ENCODE results near the gene PSMD7.

The PSMD7 gene

DNA sequence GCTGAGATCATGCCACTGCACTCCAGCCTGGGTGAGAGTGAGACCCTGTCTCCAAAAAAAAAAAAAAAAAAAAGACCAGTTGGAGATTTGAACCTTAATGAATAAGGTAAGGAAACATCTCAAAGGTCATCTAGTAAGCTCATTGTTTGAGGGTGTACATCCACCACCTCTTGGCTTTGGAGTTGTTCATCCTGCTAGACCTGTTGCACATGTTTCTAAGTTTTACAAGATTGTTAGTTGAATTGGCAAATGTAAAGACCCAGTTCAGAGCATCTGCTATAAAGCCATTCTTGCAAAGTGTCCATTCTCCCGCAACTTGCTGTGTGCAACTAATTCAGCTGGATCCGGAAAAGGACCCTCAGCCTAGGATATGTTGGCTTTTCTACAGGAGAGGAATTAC is 1.5 kb downstream of the PSMD7 start:
- Histone ChIP-seq H3K27ac (ENCODE audit: low read depth, low read length) (no peak overlapping the region), H2BK120ac (ENCODE audit: insufficient read depth, low read length, poor library complexity) (no peak overlapping the region), H3K4me3 (ENCODE audit: low read depth, low read length) (no peak overlapping the region), H4K91ac (ENCODE audit: low read depth, low read length) (no peak overlapping the region), H4K12ac (ENCODE audit: low read depth, low read length) (no peak overlapping the region), H3K23ac (ENCODE audit: low read length) (no peak overlapping the region), H3K27me3 (ENCODE audit: insufficient read depth, low read length) (no peaks in the 10 kb centered on the region), H3K4ac (ENCODE audit: low read depth, low read length) (peak overlapping the region; percentile 98), H2BK12ac (ENCODE audit: low read length) (no peak overlapping the region), H3K79me2 (ENCODE audit: control insufficient read depth, insufficient read depth, low read length, poor library complexity) (peaks cover 11% of the 10 kb centered on the region), H2AK5ac (ENCODE audit: low read length) (no peak overlapping the region), H2AFZ (ENCODE audit: insufficient read depth, low read length, poor library complexity) (no peak overlapping the region), H3K14ac (ENCODE audit: low read length) (no peak overlapping the region), H3K4me1 (ENCODE audit: control insufficient read depth in 1 of 2, insufficient read depth in 2 of 2, low read length in 2 of 2) (peaks cover 5 to 7% of the 10 kb centered on the region in 2 experiments), H3K18ac (ENCODE audit: low read length) (no peak overlapping the region), H4K8ac (ENCODE audit: low read depth, low read length) (no peak overlapping the region), H2BK5ac (ENCODE audit: low read depth, low read length, poor library complexity) (no peak overlapping the region), H3K36me3 (ENCODE audit: control insufficient read depth in 1 of 2, insufficient read depth in 2 of 2, low read length in 2 of 2) (peaks cover 7 to 22% of the 10 kb centered on the region in 2 experiments), H3K9ac (ENCODE audit: low read length) (no peak overlapping the region), H3K4me2 (ENCODE audit: low read length) (peak overlapping the region; percentile 98), H3K79me1 (ENCODE audit: low read length) (peaks cover 8% of the 10 kb centered on the region), H3K9me3 (ENCODE audit: insufficient read depth, low read depth, low read length) (no peaks in the 10 kb centered on the region)
- no CpG with 5 or more reads among the region's 2 CpGs for WGBS (ENCODE audit: extremely low coverage, insufficient coverage, insufficient read length)
- DNase-seq = peak; percentile 24 to 71

- H2AK5ac ChIP-seq (ENCODE audit: low read length) = no peak overlapping the region
- peaks cover under 1% of the 10 kb centered on the region for H3K79me1 ChIP-seq (ENCODE audit: low read length)
- no peak overlapping the region for H3K18ac ChIP-seq (ENCODE audit: low read length)
- peaks cover 5 to 7% of the 10 kb centered on the region in 2 experiments for H3K4me1 ChIP-seq (ENCODE audit: control insufficient read depth in 1 of 2, insufficient read depth in 2 of 2, low read length in 2 of 2)
- no peak overlapping the region for H4K8ac ChIP-seq (ENCODE audit: low read depth, low read length)
- no CpG with 5 or more reads among the region's 5 CpGs for WGBS (ENCODE audit: extremely low coverage, insufficient coverage, insufficient read length)
- no peak overlapping the region for H2BK5ac ChIP-seq (ENCODE audit: low read depth, low read length, poor library complexity)
- no peak overlapping the region for H3K4ac ChIP-seq (ENCODE audit: low read depth, low read length)
- H3K27ac ChIP-seq (ENCODE audit: low read depth, low read length) = no peak overlapping the region
- no peak overlapping the region for H3K4me3 ChIP-seq (ENCODE audit: low read depth, low read length)
- H3K23ac ChIP-seq (ENCODE audit: low read length) = no peak overlapping the region
- H3K9me3 ChIP-seq (ENCODE audit: insufficient read depth, low read depth, low read length) = no peaks in the 10 kb centered on the region
- H3K27me3 ChIP-seq (ENCODE audit: insufficient read depth, low read length) = no peaks in the 10 kb centered on the region
- H3K14ac ChIP-seq (ENCODE audit: low read length) = no peak overlapping the region
- no peak overlapping the region for H4K12ac ChIP-seq (ENCODE audit: low read depth, low read length)
- DNase-seq = no peak
- H2BK120ac ChIP-seq (ENCODE audit: insufficient read depth, low read length, poor library complexity) = no peak overlapping the region
- H3K36me3 ChIP-seq (ENCODE audit: control insufficient read depth in 1 of 2, insufficient read depth in 2 of 2, low read length in 2 of 2) = peaks cover 23 to 51% of the 10 kb centered on the region in 2 experiments
- H3K9ac ChIP-seq (ENCODE audit: low read length) = no peak overlapping the region
- H3K4me2 ChIP-seq (ENCODE audit: low read length) = no peak overlapping the region
- no peak overlapping the region for H4K91ac ChIP-seq (ENCODE audit: low read depth, low read length)
- H3K79me2 ChIP-seq (ENCODE audit: control insufficient read depth, insufficient read depth, low read length, poor library complexity) = peaks cover 4% of the 10 kb centered on the region
- H2AFZ ChIP-seq (ENCODE audit: insufficient read depth, low read length, poor library complexity) = no peak overlapping the region
- H2BK12ac ChIP-seq (ENCODE audit: low read length) = no peak overlapping the region
These were observed 5.7 kb downstream of the PSMD7 start for GRCh38 chr16:74302341-74302740.

GRCh38 chr16:74304164-74304834 is 7.7 kb downstream of the PSMD7 start:
- H3K9me3 ChIP-seq (ENCODE audit: insufficient read depth, low read depth, low read length) = no peaks in the 10 kb centered on the region
- no peaks in the 10 kb centered on the region for H3K79me2 ChIP-seq (ENCODE audit: control insufficient read depth, insufficient read depth, low read length, poor library complexity)
- no peak overlapping the region for H4K8ac ChIP-seq (ENCODE audit: low read depth, low read length)
- no peaks in the 10 kb centered on the region for H3K27me3 ChIP-seq (ENCODE audit: insufficient read depth, low read length)
- no peak overlapping the region for H2AFZ ChIP-seq (ENCODE audit: insufficient read depth, low read length, poor library complexity)
- H2BK5ac ChIP-seq (ENCODE audit: low read depth, low read length, poor library complexity) = no peak overlapping the region
- no peak overlapping the region for H3K14ac ChIP-seq (ENCODE audit: low read length)
- peaks cover 22 to 51% of the 10 kb centered on the region in 2 experiments for H3K36me3 ChIP-seq (ENCODE audit: control insufficient read depth in 1 of 2, insufficient read depth in 2 of 2, low read length in 2 of 2)
- no CpG with 5 or more reads among the region's 10 CpGs for WGBS (ENCODE audit: extremely low coverage, insufficient coverage, insufficient read length)
- H3K23ac ChIP-seq (ENCODE audit: low read length) = no peak overlapping the region
- no peaks in the 10 kb centered on the region for H3K4me1 ChIP-seq (ENCODE audit: control insufficient read depth in 1 of 2, insufficient read depth in 2 of 2, low read length in 2 of 2)
- peak in 1 of 2 donors; percentile 11 for DNase-seq
- H3K4ac ChIP-seq (ENCODE audit: low read depth, low read length) = no peak overlapping the region
- H4K12ac ChIP-seq (ENCODE audit: low read depth, low read length) = no peak overlapping the region
- H3K9ac ChIP-seq (ENCODE audit: low read length) = no peak overlapping the region
- H2BK12ac ChIP-seq (ENCODE audit: low read length) = no peak overlapping the region
- H3K27ac ChIP-seq (ENCODE audit: low read depth, low read length) = no peak overlapping the region
- H4K91ac ChIP-seq (ENCODE audit: low read depth, low read length) = no peak overlapping the region
- no peak overlapping the region for H2AK5ac ChIP-seq (ENCODE audit: low read length)
- H2BK120ac ChIP-seq (ENCODE audit: insufficient read depth, low read length, poor library complexity) = no peak overlapping the region
- no peaks in the 10 kb centered on the region for H3K79me1 ChIP-seq (ENCODE audit: low read length)
- no peak overlapping the region for H3K4me3 ChIP-seq (ENCODE audit: low read depth, low read length)
- no peak overlapping the region for H3K18ac ChIP-seq (ENCODE audit: low read length)
- H3K4me2 ChIP-seq (ENCODE audit: low read length) = no peak overlapping the region

DNA sequence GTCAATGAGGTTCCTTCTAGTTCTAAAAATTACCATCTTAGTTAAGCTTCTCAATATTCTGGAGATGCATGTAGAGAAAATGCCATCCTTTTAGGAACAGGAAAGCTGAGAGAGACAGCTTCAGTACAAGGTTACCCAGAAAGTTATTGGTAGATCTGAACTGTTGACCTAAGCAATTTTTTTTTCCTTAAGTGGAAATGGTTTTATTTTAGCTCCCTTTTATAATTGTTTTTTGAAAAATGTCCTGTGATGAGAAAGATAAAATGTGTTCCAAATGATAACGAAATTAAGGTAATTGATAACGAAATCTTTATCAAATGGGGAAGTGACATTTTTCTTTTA is 8.2 kb downstream of the PSMD7 start:
- H3K79me1 ChIP-seq (ENCODE audit: low read length) = no peaks in the 10 kb centered on the region
- H2AFZ ChIP-seq (ENCODE audit: insufficient read depth, low read length, poor library complexity) = no peak overlapping the region
- H2BK5ac ChIP-seq (ENCODE audit: low read depth, low read length, poor library complexity) = no peak overlapping the region
- no peak overlapping the region for H4K8ac ChIP-seq (ENCODE audit: low read depth, low read length)
- H3K4me3 ChIP-seq (ENCODE audit: low read depth, low read length) = no peak overlapping the region
- no peak overlapping the region for H4K12ac ChIP-seq (ENCODE audit: low read depth, low read length)
- no peak overlapping the region for H3K9ac ChIP-seq (ENCODE audit: low read length)
- no peak for DNase-seq
- H3K27me3 ChIP-seq (ENCODE audit: insufficient read depth, low read length) = no peaks in the 10 kb centered on the region
- H3K18ac ChIP-seq (ENCODE audit: low read length) = no peak overlapping the region
- H3K4me2 ChIP-seq (ENCODE audit: low read length) = no peak overlapping the region
- no peak overlapping the region for H2AK5ac ChIP-seq (ENCODE audit: low read length)
- no peak overlapping the region for H3K14ac ChIP-seq (ENCODE audit: low read length)
- H3K23ac ChIP-seq (ENCODE audit: low read length) = no peak overlapping the region
- no peak overlapping the region for H3K4ac ChIP-seq (ENCODE audit: low read depth, low read length)
- H2BK120ac ChIP-seq (ENCODE audit: insufficient read depth, low read length, poor library complexity) = no peak overlapping the region
- no peaks in the 10 kb centered on the region for H3K4me1 ChIP-seq (ENCODE audit: control insufficient read depth in 1 of 2, insufficient read depth in 2 of 2, low read length in 2 of 2)
- 100% methylated on average over 1 of the region's 2 CpGs for WGBS (ENCODE audit: extremely low coverage, insufficient coverage, insufficient read length)
- no peak overlapping the region for H4K91ac ChIP-seq (ENCODE audit: low read depth, low read length)
- no peaks in the 10 kb centered on the region for H3K9me3 ChIP-seq (ENCODE audit: insufficient read depth, low read depth, low read length)
- no peaks in the 10 kb centered on the region for H3K79me2 ChIP-seq (ENCODE audit: control insufficient read depth, insufficient read depth, low read length, poor library complexity)
- H3K27ac ChIP-seq (ENCODE audit: low read depth, low read length) = no peak overlapping the region
- peaks cover 20 to 49% of the 10 kb centered on the region in 2 experiments for H3K36me3 ChIP-seq (ENCODE audit: control insufficient read depth in 1 of 2, insufficient read depth in 2 of 2, low read length in 2 of 2)
- no peak overlapping the region for H2BK12ac ChIP-seq (ENCODE audit: low read length)
